NCI-H345 treated with DMSO at 0.1 percent for 48 hours (cell line): ENCODE data around the gene ELOVL1.

ENCODE experiments used
- DNase-seq: peaks from one replicate; lab custom pipeline; 2025; ENCODE audit not compliant: unreplicated experiment; lab: John Stamatoyannopoulos, UW

ELOVL1 gene

DNA sequence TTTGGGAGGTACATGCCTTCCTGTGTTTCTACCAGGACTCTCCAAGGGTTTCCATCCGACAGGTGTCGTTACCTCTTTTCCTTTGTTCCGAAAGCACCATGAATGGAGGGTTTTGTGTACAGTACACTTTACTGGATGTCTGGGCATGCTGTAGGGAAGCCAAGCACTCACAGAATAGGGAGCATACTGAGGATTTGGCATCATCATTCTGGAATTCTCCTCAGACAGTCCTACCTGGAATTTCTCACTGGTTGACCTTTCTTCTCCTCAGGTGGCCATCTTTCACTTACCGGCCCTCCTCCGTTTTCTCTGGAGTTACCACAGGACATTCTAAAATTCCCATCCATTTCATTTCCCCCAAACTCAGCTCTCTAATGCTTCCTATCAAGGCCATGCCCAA, 36.1 kb downstream of the ELOVL1 start:
- peak; percentile 23 for DNase-seq

DNA sequence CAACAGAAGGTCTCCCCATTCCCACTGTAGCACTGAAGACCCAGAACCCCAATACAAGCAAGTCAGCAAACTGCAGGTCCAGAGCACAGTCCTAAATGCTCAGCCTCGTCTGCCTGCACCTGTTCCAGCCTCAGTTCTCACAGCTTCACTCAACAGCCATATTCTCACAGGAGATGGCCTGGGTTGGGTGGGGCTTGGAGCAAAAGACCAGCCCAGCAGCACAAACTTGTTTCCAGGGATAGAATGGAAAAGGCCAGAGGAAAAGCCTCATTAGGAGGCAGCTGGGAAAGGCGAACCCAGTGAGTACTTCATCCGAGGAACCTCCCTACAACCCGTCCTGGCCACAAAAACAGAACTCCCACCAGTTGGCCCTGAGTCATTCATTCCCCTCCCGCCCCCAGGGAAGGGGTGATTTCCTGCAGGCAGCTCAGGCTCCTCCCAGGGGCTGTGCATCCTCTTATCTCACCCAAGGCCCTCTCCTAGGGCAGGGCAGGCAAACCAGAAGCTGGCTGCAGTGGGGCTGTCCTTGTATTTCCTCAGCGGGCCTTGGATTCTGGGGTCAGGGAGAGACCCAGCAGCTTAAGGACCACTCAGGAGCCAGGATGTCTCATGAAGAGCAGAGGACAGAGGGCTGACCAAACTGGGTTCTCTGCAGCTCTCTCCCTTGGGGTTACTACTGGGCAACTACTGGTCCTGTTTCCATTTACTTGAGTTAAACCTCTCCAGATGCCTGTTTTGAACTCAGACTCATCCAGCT, 37.6 kb downstream of the ELOVL1 start:
- no peak for DNase-seq

GRCh38 chr1:43327549-43328292, 40.1 kb downstream of the ELOVL1 start:
- DNase-seq, result no peak

- no peak for DNase-seq
Measured at GRCh38 chr1:43325381-43325780, 42.4 kb downstream of the ELOVL1 start.

- no peak for DNase-seq
Measured at GRCh38 chr1:43324810-43325209, 43.0 kb downstream of the ELOVL1 start.

DNA sequence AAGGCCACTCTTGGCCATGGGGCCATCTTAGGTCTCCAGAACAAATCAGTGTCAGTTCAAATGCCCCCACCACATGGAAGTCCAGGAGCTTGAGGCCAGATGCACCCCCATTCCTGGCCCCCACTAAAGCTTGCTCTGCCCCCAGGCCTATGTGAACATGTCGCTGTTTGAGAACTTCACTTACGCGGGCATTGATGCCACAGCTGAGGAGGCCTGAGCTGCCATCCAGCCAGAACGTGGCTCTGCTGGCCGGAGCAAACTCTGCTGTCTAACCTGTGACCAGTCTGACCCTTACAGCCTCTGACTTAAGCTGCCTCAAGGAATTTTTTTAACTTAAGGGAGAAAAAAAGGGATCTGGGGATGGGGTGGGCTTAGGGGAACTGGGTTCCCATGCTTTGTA, 45.3 kb downstream of the ELOVL1 start:
- no peak for DNase-seq

- no peak for DNase-seq
Measured at GRCh38 chr1:43321331-43321891, 46.4 kb downstream of the ELOVL1 start.

- no peak for DNase-seq
Measured at GRCh38 chr1:43319766-43320165, 48.0 kb downstream of the ELOVL1 start.

DNA sequence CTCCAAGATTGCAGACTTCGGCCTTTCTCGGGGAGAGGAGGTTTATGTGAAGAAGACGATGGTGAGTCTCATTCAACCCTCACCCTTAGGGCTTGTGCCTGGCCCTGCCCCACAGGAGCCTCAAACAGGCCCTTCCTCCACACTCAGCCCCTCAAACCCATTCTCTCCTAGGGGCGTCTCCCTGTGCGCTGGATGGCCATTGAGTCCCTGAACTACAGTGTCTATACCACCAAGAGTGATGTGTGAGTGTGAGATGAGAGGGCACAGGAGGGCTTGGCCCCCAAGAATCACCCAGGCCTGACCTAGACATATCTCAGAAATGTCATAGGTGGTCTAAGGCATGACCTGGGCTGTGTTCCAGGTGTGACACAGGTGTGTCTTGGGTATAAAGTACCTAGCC, 48.5 kb downstream of the ELOVL1 start:
- no peak for DNase-seq

DNA sequence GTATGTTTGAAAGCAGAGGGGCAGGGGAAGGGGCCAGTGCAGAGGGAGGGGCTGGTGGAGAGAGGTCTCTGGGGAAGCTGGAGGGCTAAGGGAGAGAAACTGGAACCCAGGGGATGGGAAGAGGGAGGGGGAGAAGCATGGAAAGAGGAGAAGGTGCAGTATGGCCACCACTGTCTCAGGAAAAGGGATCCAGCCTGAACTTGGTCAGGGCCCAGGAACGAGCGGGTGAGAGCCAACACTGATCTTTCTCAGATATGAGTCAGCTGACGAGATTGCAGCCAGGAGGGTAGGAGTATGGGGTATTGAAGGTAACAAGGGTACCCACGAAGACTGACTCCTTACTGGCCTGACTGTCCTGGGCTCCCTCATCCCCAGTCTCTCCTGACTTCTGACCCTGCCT, 49.0 kb downstream of the ELOVL1 start:
- DNase-seq, result no peak

- DNase-seq, result no peak
Measured at GRCh38 chr1:43317817-43318471, 49.9 kb downstream of the ELOVL1 start.

DNA sequence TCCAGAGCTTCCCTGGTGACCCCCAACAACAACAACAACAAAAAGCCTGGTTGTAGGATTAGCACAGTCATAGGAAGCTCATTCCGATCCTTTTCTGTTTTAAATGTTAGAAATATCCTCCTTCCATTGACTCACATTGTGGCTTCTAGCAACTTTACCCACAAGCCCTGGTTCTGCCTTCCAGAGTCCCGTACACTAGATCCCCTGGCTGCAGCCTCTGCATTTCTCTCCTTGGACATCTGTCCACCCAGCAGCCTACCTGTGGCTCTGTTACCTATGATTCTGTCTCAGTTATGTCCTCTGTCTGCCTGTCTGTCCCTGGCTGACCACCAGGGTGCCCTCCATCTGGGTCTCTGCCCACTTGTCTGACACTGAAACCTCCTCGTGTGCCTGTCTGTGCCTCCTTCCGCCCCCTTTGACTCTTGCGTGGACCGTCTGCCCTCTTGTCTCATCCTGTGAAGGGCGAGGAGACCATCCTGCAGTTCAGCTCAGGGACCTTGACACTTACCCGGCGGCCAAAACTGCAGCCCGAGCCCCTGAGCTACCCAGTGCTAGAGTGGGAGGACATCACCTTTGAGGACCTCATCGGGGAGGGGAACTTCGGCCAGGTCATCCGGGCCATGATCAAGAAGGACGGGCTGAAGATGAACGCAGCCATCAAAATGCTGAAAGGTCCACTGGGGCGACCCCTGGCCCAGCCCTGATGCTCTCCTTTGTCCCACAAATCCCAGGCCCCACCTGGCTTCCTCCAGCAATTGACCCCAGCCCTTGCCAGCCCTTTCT, 50.9 kb downstream of the ELOVL1 start:
- DNase-seq, result no peak

DNA sequence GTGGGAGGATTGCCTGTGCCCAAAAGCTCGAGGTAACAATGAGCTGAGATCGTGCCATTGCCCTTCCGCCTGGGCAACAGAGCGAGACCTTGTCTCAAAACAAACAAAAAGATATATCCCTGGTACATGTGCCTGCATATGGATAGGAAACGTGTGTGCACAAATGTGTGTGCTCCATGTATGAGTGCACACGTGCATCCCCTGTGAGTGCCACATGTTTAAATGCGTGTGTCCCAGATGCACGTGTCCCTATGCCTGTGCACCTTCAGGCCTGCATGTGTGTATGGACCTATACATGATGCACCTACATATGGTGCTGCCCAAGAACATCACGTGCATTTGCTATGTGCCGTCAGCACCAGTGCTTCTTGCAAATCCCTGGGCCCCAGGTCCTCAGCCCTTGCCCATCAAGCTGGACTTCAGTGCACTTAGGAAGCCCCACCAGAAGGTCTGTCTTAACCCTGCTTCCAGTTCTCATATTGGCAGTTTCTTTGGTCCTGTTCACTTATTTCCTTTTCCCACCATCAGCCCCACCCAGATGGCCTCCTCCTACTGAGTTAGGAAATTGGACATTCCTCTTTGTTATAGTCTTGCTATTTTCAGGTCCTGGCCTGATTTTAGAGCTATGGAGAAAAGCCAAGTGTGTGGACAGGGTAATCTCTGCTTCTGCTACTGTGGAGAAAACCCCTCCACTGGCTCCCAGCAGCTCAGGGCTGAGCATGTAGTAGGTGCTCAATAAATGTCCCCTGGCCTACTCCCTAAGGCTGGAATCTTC, 51.7 kb downstream of the ELOVL1 start:
- no peak for DNase-seq

DNA sequence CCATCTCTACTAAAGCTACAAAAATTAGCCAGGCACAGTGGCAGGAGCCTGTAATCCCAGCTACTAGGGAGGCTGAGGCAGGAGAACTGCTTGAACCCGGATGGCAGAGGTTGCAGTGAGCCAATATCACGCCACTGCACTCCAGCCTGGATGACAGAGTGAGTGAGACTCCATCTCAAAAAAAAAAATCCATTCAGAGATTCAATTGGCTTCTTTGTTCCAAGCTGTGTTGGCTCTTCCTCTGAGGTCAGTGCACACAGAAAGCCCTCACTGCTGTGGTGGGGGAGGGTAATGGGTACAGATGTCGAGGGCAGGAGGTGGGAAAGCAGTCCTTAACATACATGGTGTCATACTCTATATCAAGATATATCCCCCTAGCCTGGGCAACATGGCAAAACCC, 52.3 kb downstream of the ELOVL1 start:
- DNase-seq, result no peak

- no peak for DNase-seq
Measured at GRCh38 chr1:43314233-43314632, 53.6 kb downstream of the ELOVL1 start.

DNA sequence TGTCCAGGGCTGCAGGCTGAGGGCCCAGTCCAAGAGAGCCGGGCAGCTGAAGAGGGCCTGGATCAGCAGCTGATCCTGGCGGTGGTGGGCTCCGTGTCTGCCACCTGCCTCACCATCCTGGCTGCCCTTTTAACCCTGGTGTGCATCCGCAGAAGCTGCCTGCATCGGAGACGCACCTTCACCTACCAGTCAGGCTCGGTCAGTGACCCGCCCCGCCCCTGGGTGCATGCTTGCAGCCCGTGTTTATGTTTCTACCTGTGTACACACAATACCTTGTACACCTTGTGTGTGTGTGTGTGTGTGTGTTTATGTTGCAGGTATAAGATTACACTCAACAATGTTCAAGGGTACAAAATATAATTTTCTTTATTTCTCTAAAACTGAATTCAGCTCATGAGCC, 54.0 kb downstream of the ELOVL1 start:
- DNase-seq, result no peak
